ENCODE measurements around the gene SPOCK1. TPM values are rescaled to one million over a fixed set of nuclear protein-coding genes. Genes with fewer than 3 reads are reported as not detected.

Gene SPOCK1
- total and polyA plus RNA-seq, 4 donors: 0.07 to 0.18 (median 0.17) TPM; not detected in 1

DNA sequence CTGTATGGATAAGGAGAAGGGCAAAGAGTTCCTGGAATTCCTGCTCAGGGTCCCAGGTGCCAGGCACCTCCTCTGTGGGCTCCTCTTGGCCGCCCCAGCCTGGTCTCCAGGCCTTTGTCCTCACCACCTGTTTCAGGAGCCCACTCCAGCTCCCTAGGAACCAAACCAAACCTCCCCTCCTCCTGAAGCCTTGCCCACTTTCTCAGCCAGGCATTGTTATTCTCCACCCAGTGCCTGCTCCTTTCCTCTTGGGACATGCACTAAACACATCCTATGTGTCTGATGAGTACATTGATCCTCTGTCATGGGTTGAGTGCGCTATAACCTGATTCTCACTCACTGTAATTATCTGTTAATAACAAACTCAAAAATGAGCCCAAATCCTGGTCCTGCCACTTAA lies 189.8 kb downstream of the SPOCK1 start (continued):
- TF ChIP-seq, protein P1, sequence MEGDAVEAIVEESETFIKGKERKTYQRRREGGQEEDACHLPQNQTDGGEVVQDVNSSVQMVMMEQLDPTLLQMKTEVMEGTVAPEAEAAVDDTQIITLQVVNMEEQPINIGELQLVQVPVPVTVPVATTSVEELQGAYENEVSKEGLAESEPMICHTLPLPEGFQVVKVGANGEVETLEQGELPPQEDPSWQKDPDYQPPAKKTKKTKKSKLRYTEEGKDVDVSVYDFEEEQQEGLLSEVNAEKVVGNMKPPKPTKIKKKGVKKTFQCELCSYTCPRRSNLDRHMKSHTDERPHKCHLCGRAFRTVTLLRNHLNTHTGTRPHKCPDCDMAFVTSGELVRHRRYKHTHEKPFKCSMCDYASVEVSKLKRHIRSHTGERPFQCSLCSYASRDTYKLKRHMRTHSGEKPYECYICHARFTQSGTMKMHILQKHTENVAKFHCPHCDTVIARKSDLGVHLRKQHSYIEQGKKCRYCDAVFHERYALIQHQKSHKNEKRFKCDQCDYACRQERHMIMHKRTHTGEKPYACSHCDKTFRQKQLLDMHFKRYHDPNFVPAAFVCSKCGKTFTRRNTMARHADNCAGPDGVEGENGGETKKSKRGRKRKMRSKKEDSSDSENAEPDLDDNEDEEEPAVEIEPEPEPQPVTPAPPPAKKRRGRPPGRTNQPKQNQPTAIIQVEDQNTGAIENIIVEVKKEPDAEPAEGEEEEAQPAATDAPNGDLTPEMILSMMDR (IDR thresholded peaks at IDR 0.05; ENCODE audit: low read depth, low read length, missing input control): no peak
- TF ChIP-seq, protein P2, sequence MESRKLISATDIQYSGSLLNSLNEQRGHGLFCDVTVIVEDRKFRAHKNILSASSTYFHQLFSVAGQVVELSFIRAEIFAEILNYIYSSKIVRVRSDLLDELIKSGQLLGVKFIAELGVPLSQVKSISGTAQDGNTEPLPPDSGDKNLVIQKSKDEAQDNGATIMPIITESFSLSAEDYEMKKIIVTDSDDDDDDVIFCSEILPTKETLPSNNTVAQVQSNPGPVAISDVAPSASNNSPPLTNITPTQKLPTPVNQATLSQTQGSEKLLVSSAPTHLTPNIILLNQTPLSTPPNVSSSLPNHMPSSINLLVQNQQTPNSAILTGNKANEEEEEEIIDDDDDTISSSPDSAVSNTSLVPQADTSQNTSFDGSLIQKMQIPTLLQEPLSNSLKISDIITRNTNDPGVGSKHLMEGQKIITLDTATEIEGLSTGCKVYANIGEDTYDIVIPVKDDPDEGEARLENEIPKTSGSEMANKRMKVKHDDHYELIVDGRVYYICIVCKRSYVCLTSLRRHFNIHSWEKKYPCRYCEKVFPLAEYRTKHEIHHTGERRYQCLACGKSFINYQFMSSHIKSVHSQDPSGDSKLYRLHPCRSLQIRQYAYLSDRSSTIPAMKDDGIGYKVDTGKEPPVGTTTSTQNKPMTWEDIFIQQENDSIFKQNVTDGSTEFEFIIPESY (IDR thresholded peaks at IDR 0.05): no peak
- TF ChIP-seq RXRA (IDR thresholded peaks at IDR 0.05): no peak

DNA sequence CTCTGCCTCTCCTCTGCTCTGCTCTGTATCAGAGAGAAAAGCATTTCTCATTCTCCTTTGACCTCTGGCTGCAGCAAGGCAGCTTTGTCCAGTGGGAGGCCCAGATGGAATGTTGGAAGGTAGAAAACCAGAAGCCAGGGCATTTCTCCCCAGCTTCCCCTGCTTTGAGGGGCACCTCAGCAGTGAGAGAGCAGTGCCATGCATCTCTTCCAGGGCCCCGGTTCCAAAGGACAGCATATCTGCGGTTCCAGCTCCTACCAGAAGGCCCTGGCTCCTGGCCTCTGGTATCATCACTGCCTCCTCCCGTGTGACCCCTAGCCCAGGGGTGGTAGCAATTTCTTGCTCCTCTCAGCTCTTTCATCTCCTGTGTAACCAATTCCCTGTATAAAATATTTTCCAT lies 190.8 kb downstream of the SPOCK1 start:
- 83% methylated on average over 3 of the region's 3 CpGs for WGBS
- Histone ChIP-seq H3K4me1 (ENCODE audit: control insufficient read depth in 4 of 4, insufficient read depth in 4 of 4, low read length in 3 of 4) (peaks cover 0 to 4% (median 2%) of the 10 kb centered on the region in 4 donors), H3K4me3 (ENCODE audit: low read depth in 1 of 3, low read length in 3 of 3) (no peak overlapping the region), H3K9me3 (ENCODE audit: control insufficient read depth in 4 of 4, low read length in 3 of 4) (no peaks in the 10 kb centered on the region), H3K36me3 (ENCODE audit: control insufficient read depth in 4 of 4, insufficient read depth in 3 of 4, low read depth in 1 of 4, low read length in 3 of 4) (no peaks in the 10 kb centered on the region), H3K9ac (ENCODE audit: low read depth in 1 of 2, low read length in 2 of 2) (no peak overlapping the region), H3K27me3 (ENCODE audit: control insufficient read depth in 4 of 4, insufficient read depth in 4 of 4, low read length in 3 of 4) (no peaks in the 10 kb centered on the region), H3K27ac (ENCODE audit: low read depth in 1 of 2, low read length in 2 of 2) (no peak overlapping the region)
- no peak for DNase-seq (ENCODE audit: low spot score)
- TF ChIP-seq JUND (IDR thresholded peaks at IDR 0.05) (no peak), GABPA (IDR thresholded peaks at IDR 0.05 in 1 of 2, conservative IDR thresholded peaks at IDR 0.05 in 1 of 2) (no peak), RAD21 (IDR thresholded peaks at IDR 0.05) (no peak), FOXA2 (IDR thresholded peaks at IDR 0.05) (no peak), NR2F2 (IDR thresholded peaks at IDR 0.05) (no peak), FOXA1 (IDR thresholded peaks at IDR 0.05) (no peak), HNF4G (IDR thresholded peaks at IDR 0.05) (no peak), YY1 (IDR thresholded peaks at IDR 0.05) (no peak)
- TF ChIP-seq, protein P1 (IDR thresholded peaks at IDR 0.05; ENCODE audit: low read depth, low read length, missing input control): no peak
- TF ChIP-seq, protein P3, sequence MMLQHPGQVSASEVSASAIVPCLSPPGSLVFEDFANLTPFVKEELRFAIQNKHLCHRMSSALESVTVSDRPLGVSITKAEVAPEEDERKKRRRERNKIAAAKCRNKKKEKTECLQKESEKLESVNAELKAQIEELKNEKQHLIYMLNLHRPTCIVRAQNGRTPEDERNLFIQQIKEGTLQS (IDR thresholded peaks at IDR 0.05): no peak

DNA sequence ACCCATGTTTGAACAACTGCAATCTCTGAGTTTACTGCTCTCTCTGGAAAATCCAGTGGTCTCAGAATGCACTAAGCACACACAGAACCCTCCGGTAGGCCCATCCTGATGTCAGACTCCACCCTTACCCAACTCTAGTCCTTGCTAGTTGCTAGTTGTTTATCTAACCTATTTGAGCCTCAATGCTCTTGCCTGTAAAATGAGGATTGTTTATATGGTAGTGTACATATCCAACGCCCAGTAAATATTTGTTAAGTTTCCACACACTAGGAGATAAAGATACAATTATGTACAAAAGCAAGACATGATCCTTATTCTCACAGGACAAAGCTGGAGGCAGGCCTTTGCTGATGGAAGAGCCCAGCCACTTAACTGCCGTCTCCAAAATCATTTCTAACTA lies 192.2 kb downstream of the SPOCK1 start:
- no peak for TF ChIP-seq RXRA (IDR thresholded peaks at IDR 0.05)
- no peak for TF ChIP-seq YY1 (IDR thresholded peaks at IDR 0.05)
- TF ChIP-seq, protein P3 (IDR thresholded peaks at IDR 0.05): no peak
- TF ChIP-seq EGR1 (IDR thresholded peaks at IDR 0.05; ENCODE audit: low read depth in 2 of 2): no peak
- TF ChIP-seq, protein P4, sequence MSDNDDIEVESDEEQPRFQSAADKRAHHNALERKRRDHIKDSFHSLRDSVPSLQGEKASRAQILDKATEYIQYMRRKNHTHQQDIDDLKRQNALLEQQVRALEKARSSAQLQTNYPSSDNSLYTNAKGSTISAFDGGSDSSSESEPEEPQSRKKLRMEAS (IDR thresholded peaks at IDR 0.05): no peak
- no peak for TF ChIP-seq NR2F2 (IDR thresholded peaks at IDR 0.05)
- no peak for TF ChIP-seq JUND (IDR thresholded peaks at IDR 0.05)
- no peak for TF ChIP-seq HNF4G (IDR thresholded peaks at IDR 0.05)
- TF ChIP-seq HNF4A (conservative IDR thresholded peaks at IDR 0.05): no peak
- TF ChIP-seq FOXA2 (IDR thresholded peaks at IDR 0.05): no peak
- TF ChIP-seq, protein P2 (IDR thresholded peaks at IDR 0.05): no peak
- TF ChIP-seq, protein P1 (IDR thresholded peaks at IDR 0.05; ENCODE audit: low read depth, low read length, missing input control): no peak
- TF ChIP-seq TAF1 (conservative IDR thresholded peaks at IDR 0.05): no peak
- Histone ChIP-seq H3K27ac (ENCODE audit: low read depth in 1 of 2, low read length in 2 of 2) (no peak overlapping the region), H3K9ac (ENCODE audit: low read depth in 1 of 2, low read length in 2 of 2) (no peak overlapping the region), H3K27me3 (ENCODE audit: control insufficient read depth in 4 of 4, insufficient read depth in 4 of 4, low read length in 3 of 4) (no peaks in the 10 kb centered on the region), H3K4me1 (ENCODE audit: control insufficient read depth in 4 of 4, insufficient read depth in 4 of 4, low read length in 3 of 4) (peaks cover 0 to 4% (median 2%) of the 10 kb centered on the region in 4 donors), H3K4me3 (ENCODE audit: low read depth in 1 of 3, low read length in 3 of 3) (no peak overlapping the region), H3K36me3 (ENCODE audit: control insufficient read depth in 4 of 4, insufficient read depth in 3 of 4, low read depth in 1 of 4, low read length in 3 of 4) (no peaks in the 10 kb centered on the region), H3K9me3 (ENCODE audit: control insufficient read depth in 4 of 4, low read length in 3 of 4) (no peaks in the 10 kb centered on the region)
- WGBS: 66% methylated on average over 3 of the region's 3 CpGs
- DNase-seq (ENCODE audit: low spot score): no peak
